HG02763 (cell line): ENCODE results near the gene IL17C.
"Not testable (repeated sequence)": the region's sequence is repeated elsewhere in the genome, so short reads cannot be mapped to it uniquely, and the experiment has no call there.

Experiments
- ATAC-seq: cut with Tn5 transposase; IDR thresholded peaks from one replicate; pipeline ENCODE4 v1.9.1; 2021; ENCODE audit warnings: mild to moderate bottlenecking, moderate library complexity; ENCODE audit not compliant: unreplicated experiment

Gene IL17C

GRCh38 chr16:88609426-88609825 is 28.9 kb upstream of the IL17C start:
- ATAC-seq = not testable (repeated sequence)

- ATAC-seq = no peak
Observed at GRCh38 chr16:88610080-88610479, 28.3 kb upstream of the IL17C start.

GRCh38 chr16:88610909-88611812 is 27.2 kb upstream of the IL17C start:
- no peak for ATAC-seq

GRCh38 chr16:88613293-88613692 is 25.1 kb upstream of the IL17C start:
- no peak for ATAC-seq

- ATAC-seq = no peak
Observed at GRCh38 chr16:88613911-88614817, 24.2 kb upstream of the IL17C start.

- no peak for ATAC-seq
Observed at GRCh38 chr16:88614818-88615580, 23.4 kb upstream of the IL17C start.

- ATAC-seq = no peak
Observed at GRCh38 chr16:88616320-88616719, 22.1 kb upstream of the IL17C start.

- ATAC-seq = no peak
Observed at GRCh38 chr16:88616736-88617135, 21.6 kb upstream of the IL17C start.

GRCh38 chr16:88617268-88618031 is 20.9 kb upstream of the IL17C start:
- ATAC-seq = no peak

- no peak for ATAC-seq
Observed at GRCh38 chr16:88618182-88618955, 20.0 kb upstream of the IL17C start.

GRCh38 chr16:88618956-88619667 is 19.3 kb upstream of the IL17C start:
- ATAC-seq = no peak

- no peak for ATAC-seq
Observed at GRCh38 chr16:88619859-88620815, 18.2 kb upstream of the IL17C start.

GRCh38 chr16:88622125-88622524 is 16.2 kb upstream of the IL17C start:
- no peak for ATAC-seq

GRCh38 chr16:88622866-88623265 is 15.5 kb upstream of the IL17C start:
- no peak for ATAC-seq

GRCh38 chr16:88623858-88624257 is 14.5 kb upstream of the IL17C start:
- no peak for ATAC-seq

GRCh38 chr16:88624481-88624880 is 13.9 kb upstream of the IL17C start:
- no peak for ATAC-seq

- no peak for ATAC-seq
Observed at GRCh38 chr16:88624977-88625576, 13.3 kb upstream of the IL17C start.
